MM.1S (cell line): Measurements from ENCODE around the gene RGL2.

Experiments used
- DNase-seq: peaks from one replicate; pipeline ENCODE4 v3.0.0-alpha.2; 2015
- H2AFZ ChIP-seq: fragments of 300-600 bp; sonication (generic); 2 replicates; pipeline ENCODE4 v1.6.0; 2016; ENCODE audit warnings: antibody characterized with exemption, low read length
- H3F3A ChIP-seq: fragments of 300-600 bp; sonication (generic); 2 replicates; pipeline ENCODE4 v1.6.1; 2016; ENCODE audit warnings: mild to moderate bottlenecking, antibody characterized with exemption, low read length, moderate library complexity, mixed read lengths; ENCODE audit not compliant: insufficient read depth
- H3K27ac ChIP-seq: fragments of 300-600 bp; sonication (generic); 2 replicates; pipeline ENCODE4 v1.5.1; 2016; ENCODE audit warnings: mild to moderate bottlenecking, low read length
- H3K27me3 ChIP-seq: fragments of 300-600 bp; sonication (generic); replicated peaks from 2 replicates; pipeline ENCODE4 v1.6.0; 2016; ENCODE audit warnings: low read length; ENCODE audit not compliant: insufficient read depth
- H3K36me3 ChIP-seq: fragments of 300-600 bp; sonication (generic); replicated peaks from 2 replicates; pipeline ENCODE4 v1.6.1; 2016; ENCODE audit warnings: mild to moderate bottlenecking, low read length, mixed read lengths; ENCODE audit not compliant: insufficient read depth
- H3K4me1 ChIP-seq: fragments of 300-600 bp; sonication (generic); 2 replicates; pipeline ENCODE4 v1.6.1; 2016; ENCODE audit warnings: low read length, mixed read lengths
- H3K4me2 ChIP-seq: fragments of 300-600 bp; sonication (generic); 2 replicates; pipeline ENCODE4 v1.6.0; 2016; ENCODE audit warnings: low read depth, low read length
- H3K4me3 ChIP-seq: fragments of 300-600 bp; sonication (generic); 2 replicates; pipeline ENCODE4 v1.5.1; 2016; ENCODE audit warnings: low read length, mixed read lengths
- H3K79me2 ChIP-seq: fragments of 300-600 bp; sonication (generic); 2 replicates; pipeline ENCODE4 v1.6.1; 2016; ENCODE audit warnings: mixed run types, low read length, mixed read lengths
- H3K9ac ChIP-seq: fragments of 300-600 bp; sonication (generic); 2 replicates; pipeline ENCODE4 v1.6.1; 2016; ENCODE audit warnings: low read length, mixed read lengths
- H3K9me2 ChIP-seq: fragments of 300-600 bp; sonication (generic); replicated peaks from 2 replicates; pipeline ENCODE4 v1.6.1; 2016; ENCODE audit warnings: mild to moderate bottlenecking, low read length, mixed read lengths; ENCODE audit not compliant: insufficient read depth
- H3K9me3 ChIP-seq: fragments of 300-600 bp; sonication (generic); replicated peaks from 2 replicates; pipeline ENCODE4 v1.6.1; 2016; ENCODE audit warnings: mild to moderate bottlenecking, low read length, mixed read lengths; ENCODE audit not compliant: insufficient read depth
- H4K20me1 ChIP-seq: fragments of 300-600 bp; sonication (generic); 2 replicates; pipeline ENCODE4 v1.6.1; 2016; ENCODE audit warnings: mild to moderate bottlenecking, low read length, moderate library complexity, mixed read lengths; ENCODE audit not compliant: insufficient read depth
- EZH2 ChIP-seq: fragments of 300-600 bp; sonication (generic); optimal IDR thresholded peaks from 2 replicates; pipeline ENCODE3; 2017; ENCODE audit warnings: low read depth, mild to moderate bottlenecking, antibody characterized with exemption, low read length, mixed read lengths
- EZH2phosphoT487 ChIP-seq: fragments of 300-600 bp; sonication (generic); IDR thresholded peaks from 2 replicates; pipeline ENCODE4 v1.6.1; 2018; ENCODE audit warnings: antibody characterized with exemption, low read length
- TF ChIP-seq, protein P1 (sequence below): fragments of 300-600 bp; sonication (generic); IDR thresholded peaks from 2 replicates; pipeline ENCODE4 v1.5.1; 2016; ENCODE audit warnings: antibody characterized with exemption, low read length, mixed read lengths

RGL2 gene

DNA sequence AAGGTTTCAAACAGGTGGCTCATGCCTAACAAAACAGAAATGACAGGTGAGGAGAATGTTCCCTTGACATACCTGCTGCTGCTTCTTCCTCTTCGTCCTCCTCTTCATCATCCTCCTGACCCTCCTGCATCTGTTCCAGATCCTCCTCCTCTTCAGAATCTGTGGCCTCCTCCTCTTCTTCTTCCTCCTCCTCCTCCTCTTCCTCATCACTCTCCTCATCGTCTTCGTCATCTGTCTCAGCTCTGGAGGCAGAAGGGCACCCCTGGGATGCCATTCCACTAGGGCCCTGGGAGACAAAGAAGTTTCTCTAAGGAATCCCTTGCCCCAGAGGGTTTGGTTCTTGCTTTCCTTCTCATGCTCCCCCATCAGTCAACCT, 21.2 kb upstream of the RGL2 start:
- Histone ChIP-seq H3K4me3 (no peak overlapping the region), H3K4me2 (no peak overlapping the region), H3K9me2 (no peaks in the 10 kb centered on the region), H3F3A (peaks cover 36% of the 10 kb centered on the region), H3K9ac (no peak overlapping the region), H3K27ac (no peak overlapping the region), H3K9me3 (no peaks in the 10 kb centered on the region), H2AFZ (no peak overlapping the region), H3K36me3 (peaks cover 9% of the 10 kb centered on the region), H4K20me1 (no peaks in the 10 kb centered on the region), H3K4me1 (peaks cover 42% of the 10 kb centered on the region), H3K27me3 (no peaks in the 10 kb centered on the region), H3K79me2 (peaks cover 63% of the 10 kb centered on the region)
- TF ChIP-seq EZH2phosphoT487 (no peak), EZH2 (no peak)
- TF ChIP-seq, protein P1, sequence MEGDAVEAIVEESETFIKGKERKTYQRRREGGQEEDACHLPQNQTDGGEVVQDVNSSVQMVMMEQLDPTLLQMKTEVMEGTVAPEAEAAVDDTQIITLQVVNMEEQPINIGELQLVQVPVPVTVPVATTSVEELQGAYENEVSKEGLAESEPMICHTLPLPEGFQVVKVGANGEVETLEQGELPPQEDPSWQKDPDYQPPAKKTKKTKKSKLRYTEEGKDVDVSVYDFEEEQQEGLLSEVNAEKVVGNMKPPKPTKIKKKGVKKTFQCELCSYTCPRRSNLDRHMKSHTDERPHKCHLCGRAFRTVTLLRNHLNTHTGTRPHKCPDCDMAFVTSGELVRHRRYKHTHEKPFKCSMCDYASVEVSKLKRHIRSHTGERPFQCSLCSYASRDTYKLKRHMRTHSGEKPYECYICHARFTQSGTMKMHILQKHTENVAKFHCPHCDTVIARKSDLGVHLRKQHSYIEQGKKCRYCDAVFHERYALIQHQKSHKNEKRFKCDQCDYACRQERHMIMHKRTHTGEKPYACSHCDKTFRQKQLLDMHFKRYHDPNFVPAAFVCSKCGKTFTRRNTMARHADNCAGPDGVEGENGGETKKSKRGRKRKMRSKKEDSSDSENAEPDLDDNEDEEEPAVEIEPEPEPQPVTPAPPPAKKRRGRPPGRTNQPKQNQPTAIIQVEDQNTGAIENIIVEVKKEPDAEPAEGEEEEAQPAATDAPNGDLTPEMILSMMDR = no peak
- DNase-seq = no peak

DNA sequence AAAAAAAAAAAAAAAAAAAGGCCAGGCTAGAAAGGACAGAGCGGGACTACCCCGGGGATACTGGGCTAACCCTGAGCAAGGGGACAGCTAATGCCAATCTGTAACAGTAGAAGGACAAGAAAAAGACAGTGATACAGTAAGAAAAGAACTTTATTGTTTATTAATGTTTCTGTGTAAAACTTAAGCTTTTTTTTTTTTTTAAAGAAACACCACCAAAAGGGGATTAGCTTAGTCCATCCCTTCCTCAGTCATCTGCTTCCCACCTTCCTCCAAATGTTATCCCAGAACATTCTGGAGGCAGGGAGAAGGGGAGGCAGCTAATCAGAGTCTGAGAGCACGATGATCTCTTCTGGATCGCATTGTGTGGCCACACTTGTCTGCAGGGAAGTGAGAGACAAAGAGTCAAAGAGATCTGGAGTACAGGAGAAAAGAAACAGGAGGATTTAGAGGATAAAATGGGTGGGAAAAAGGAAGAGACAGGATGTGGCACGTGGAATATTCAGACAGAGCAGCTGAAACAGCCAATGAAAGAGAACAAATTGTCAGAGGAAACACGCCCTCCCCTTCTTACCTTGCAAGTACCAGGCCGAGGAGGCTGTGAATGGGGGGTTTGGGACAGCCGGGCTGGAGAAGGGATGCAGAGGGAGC, 19.8 kb upstream of the RGL2 start:
- Histone ChIP-seq H2AFZ (0 out of 2 replicates have a peak overlapping the region, but pooled peaks have one; percentile 40), H3K79me2 (peaks cover 75% of the 10 kb centered on the region), H3K27ac (peak overlapping the region; percentile 74; the same call in 1 of the 2 replicates), H4K20me1 (no peaks in the 10 kb centered on the region), H3K9me2 (no peaks in the 10 kb centered on the region), H3K9me3 (no peaks in the 10 kb centered on the region), H3K4me2 (peak overlapping the region; percentile 95), H3K9ac (peak overlapping the region; percentile 49; the same call in 1 of the 2 replicates), H3K4me1 (peaks cover 46% of the 10 kb centered on the region), H3K4me3 (peak overlapping the region; percentile 64), H3K27me3 (no peaks in the 10 kb centered on the region), H3F3A (peaks cover 38% of the 10 kb centered on the region), H3K36me3 (peaks cover 9% of the 10 kb centered on the region)
- no peak for TF ChIP-seq EZH2
- TF ChIP-seq EZH2phosphoT487 = no peak
- TF ChIP-seq, protein P1 = no peak
- DNase-seq = no peak

DNA sequence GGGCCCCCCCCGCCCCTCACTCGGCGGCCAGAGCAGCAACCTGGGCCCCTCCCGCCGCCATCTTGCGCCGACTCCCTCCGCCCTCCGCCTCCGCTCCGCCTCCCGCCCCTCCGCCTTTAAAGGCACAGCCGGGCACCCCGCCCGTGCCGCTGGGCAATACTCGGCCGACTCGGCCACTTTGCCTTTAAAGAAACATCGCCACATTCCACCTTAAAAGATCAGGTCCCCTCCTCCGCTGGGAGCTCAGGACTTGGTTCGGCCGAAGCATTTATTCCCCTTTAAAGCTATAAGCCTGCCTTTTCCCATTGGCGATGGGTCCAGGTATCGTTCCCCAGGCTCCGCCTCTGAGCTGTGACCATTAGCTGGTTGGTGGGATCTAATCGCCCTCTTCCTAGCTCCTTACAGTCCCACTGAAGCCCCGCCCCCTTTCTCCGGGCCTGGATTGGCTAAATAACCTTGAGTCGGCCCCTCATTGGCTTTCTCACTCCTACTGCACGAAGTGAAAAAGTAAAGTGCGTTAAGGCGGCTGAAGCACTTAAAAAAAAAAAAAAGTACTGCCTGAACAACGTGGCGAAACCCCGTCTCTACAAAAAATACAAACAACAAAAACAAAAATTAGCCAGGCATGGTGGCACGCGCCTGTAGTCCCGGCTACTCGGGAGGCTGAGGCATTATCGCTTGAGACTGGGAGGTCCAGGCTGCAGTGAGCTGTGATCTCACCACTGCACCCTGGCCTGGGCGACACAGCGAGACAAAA, 19.1 kb upstream of the RGL2 start, which contains the start of gene ZBTB22:
TSS of gene ZBTB22 (minus strand) at position 76 of the 757 bp plus-strand sequence. CDS start 828 bp downstream, outside the sequence.
- no peaks in the 10 kb centered on the region for H3K27me3 ChIP-seq
- H4K20me1 ChIP-seq = no peaks in the 10 kb centered on the region
- H3K9ac ChIP-seq = peak within 1 kb of the TSS; percentile 49; the same call in 1 of the 2 replicates
- no peaks in the 10 kb centered on the region for H3K9me3 ChIP-seq
- peaks cover 82% of the 10 kb centered on the region for H3K79me2 ChIP-seq
- H3K4me1 ChIP-seq = peaks cover 46% of the 10 kb centered on the region
- peak within 1 kb of the TSS; percentile 40; the same call in 1 of the 2 replicates for H2AFZ ChIP-seq
- H3F3A ChIP-seq = peaks cover 40% of the 10 kb centered on the region
- H3K4me2 ChIP-seq = peak within 1 kb of the TSS; percentile 95
- peak within 1 kb of the TSS; percentile 74 for H3K27ac ChIP-seq
- peaks cover 9% of the 10 kb centered on the region for H3K36me3 ChIP-seq
- H3K4me3 ChIP-seq = peak within 1 kb of the TSS; percentile 64
- no peak for TF ChIP-seq EZH2phosphoT487
- TF ChIP-seq, protein P1 = no peak
- no peak for TF ChIP-seq EZH2
- DNase-seq = peak; percentile 96
- H3K9me2 ChIP-seq = no peaks in the 10 kb centered on the region
